GM12873 (cell line): ENCODE results near the gene CFAP61.

Source experiments
- TF ChIP-seq, protein P1 (sequence below): IDR thresholded peaks from 2 replicates; pipeline ENCODE4 v1.5.1; 2012; ENCODE audit warnings: low read depth, mild to moderate bottlenecking, moderate library complexity, low read length, control low read depth; ENCODE audit not compliant: insufficient read depth; ENCODE audit errors: missing control alignments

Gene CFAP61

GRCh38 chr20:20211988-20212518, 159.7 kb downstream of the CFAP61 start:
- TF ChIP-seq, protein P1, sequence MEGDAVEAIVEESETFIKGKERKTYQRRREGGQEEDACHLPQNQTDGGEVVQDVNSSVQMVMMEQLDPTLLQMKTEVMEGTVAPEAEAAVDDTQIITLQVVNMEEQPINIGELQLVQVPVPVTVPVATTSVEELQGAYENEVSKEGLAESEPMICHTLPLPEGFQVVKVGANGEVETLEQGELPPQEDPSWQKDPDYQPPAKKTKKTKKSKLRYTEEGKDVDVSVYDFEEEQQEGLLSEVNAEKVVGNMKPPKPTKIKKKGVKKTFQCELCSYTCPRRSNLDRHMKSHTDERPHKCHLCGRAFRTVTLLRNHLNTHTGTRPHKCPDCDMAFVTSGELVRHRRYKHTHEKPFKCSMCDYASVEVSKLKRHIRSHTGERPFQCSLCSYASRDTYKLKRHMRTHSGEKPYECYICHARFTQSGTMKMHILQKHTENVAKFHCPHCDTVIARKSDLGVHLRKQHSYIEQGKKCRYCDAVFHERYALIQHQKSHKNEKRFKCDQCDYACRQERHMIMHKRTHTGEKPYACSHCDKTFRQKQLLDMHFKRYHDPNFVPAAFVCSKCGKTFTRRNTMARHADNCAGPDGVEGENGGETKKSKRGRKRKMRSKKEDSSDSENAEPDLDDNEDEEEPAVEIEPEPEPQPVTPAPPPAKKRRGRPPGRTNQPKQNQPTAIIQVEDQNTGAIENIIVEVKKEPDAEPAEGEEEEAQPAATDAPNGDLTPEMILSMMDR = no peak

DNA sequence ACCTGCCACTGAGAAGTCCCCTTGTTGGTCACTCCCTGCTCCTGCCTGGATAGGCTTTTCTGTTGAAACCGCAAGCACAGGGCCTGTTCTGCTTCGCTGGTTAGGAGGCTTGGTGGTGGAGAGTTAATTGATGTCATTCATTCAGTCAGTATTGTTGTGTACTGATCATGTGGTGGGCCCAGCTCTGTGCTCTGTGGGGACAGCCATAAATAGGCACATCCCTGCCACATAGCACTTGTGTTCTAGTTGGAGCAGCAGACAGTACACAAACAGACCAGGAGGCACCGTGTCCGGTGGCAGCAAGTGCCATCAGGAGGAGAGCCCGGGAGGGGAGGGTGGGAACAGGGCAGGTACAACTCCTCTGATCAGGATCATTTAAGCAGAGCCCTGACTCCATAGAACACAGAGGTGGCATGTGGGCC, 160.4 kb downstream of the CFAP61 start:
- TF ChIP-seq, protein P1 = no peak

GRCh38 chr20:20213526-20214121, 161.3 kb downstream of the CFAP61 start:
- TF ChIP-seq, protein P1 = no peak

GRCh38 chr20:20214757-20215275, 162.5 kb downstream of the CFAP61 start:
- TF ChIP-seq, protein P1 = no peak

- TF ChIP-seq, protein P1 = no peak
Measured at GRCh38 chr20:20215976-20216727, 163.8 kb downstream of the CFAP61 start.

GRCh38 chr20:20216941-20217340, 164.6 kb downstream of the CFAP61 start:
- TF ChIP-seq, protein P1 = no peak

- TF ChIP-seq, protein P1 = no peak
Measured at GRCh38 chr20:20217621-20218020, 165.3 kb downstream of the CFAP61 start.
